HG02840 (cell line): ENCODE results near the gene SIKE1.
"Not testable (repeated sequence)": the region's sequence is repeated elsewhere in the genome, so short reads cannot be mapped to it uniquely, and the experiment has no call there.

Experiments used
- ATAC-seq: cut with Tn5 transposase; IDR thresholded peaks from one replicate; pipeline ENCODE4 v1.9.1; 2021; ENCODE audit warnings: mild to moderate bottlenecking, moderate library complexity, moderate number of reproducible peaks; ENCODE audit not compliant: unreplicated experiment, low FRiP score

Gene SIKE1

DNA sequence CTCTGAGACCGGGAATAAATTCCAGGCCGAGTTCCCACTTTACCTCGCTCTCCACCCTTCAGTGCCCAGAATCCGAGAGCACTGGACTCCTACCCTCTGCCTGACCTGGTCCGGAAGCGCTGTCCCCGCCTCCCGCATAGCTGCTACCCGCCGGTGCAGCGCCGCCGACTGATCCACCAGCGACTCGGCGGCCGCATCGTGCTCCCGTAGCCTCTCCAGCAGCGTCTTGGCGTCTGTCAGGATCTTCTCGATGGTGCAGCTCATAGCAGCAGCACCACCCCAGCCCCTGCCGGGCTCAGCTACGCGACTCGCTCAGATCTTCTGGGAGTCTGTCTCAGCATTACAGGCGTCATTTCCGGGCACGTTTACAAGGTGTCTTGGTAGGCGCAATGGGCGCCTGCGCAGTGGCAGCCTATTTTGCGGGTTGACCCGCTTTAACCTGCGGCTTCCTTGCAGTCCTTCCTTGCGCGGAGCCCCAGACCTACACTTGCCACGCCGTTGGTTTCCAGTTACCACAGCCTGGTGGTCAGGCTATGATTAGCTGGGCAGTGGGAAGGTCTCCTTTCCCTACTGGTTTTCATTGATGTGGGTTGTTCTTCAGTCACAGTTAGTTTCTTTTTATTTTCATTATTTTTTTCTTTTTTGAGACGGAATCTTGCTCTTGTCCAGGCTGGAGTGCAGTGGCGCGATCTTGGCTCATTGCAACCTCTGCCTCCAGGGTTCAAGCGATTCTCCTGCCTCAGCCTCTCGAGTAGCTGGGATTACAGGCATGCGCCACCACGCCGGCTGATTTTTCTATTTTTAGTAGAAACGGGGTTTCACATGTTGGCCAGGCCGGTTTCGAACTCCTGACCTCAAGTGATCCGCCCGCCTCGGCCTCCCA lies at the start of gene SIKE1:
TSS of gene SIKE1 (minus strand) at position 342 of the 883 bp plus-strand sequence. CDS start at position 264, 78 bp downstream.
- ATAC-seq, result peak; percentile 100

DNA sequence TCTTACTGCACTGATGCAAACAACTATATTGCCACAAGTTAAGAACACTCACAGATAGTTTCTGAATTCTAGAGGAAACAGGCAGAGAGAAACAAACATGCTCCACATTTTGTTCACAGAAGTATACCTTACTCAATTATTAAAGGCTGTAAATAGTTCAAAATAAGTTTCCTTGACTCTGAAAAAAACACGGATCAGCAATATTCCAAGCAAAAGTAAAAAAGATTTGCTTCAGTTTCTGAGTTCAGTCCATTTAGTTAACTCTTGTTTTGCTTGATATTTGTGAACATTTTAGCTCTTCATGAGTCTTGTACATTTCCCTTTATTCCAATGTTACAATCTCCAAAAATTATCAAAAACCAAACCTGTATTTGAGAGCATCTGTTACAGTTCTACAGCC lies 49.6 kb upstream of the SIKE1 start:
- ATAC-seq, result not testable (repeated sequence)

DNA sequence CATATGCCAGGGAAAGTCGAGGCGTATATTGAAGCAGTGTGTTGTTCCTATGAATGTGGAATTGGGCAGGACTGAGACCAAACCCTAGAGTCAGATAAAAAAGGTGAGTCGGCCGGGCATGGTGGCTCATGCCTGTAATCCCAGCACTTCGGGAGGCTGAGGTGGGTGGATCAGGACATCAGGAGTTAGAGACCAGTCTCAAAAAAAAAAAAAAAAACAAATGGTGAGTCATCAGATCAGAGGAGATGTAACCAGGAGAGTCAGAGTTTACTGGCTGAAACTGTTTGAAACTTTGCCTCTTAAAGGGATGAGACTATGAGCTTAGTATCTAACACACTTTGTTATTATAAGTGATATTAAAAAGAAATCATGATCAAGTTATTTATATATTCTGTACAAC lies 47.8 kb upstream of the SIKE1 start:
- ATAC-seq, result no peak

DNA sequence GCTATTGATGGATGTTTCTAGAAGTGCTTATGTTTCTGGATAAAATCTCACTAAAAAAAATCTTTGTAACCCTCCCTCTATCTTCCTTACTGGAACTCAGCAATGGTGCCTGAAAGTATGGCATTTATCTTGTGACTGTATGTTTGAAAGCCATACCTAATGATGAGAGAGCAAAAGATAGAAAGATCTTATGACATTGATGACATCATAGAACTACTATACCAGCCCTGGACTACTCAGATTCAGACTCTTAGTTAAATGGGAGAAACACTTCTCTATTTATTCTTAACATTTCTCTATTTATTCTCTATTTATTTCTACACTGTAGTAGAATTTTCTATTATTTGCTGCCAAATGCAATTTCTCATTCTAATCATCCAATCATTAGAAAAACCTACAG lies 41.5 kb upstream of the SIKE1 start:
- ATAC-seq, result no peak

DNA sequence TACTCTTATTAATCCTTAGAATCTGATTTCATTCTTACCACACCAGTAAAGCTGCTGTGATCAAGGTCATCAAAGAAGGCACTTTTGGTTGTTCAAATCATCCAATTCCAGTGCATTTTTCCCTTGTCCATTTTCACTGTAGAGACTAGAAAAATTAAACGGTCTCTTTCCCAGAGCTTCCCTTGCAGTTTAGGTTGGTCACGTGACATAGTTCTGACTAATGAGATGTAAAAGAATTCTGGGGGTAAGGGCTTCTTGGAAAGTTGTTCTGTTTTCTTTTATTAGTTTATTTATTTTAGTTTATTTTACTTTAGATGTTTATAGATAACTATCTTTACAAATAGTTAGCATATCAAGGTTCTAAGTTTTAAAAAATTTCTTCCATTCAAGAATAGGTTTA lies 39.9 kb upstream of the SIKE1 start:
- no peak for ATAC-seq

DNA sequence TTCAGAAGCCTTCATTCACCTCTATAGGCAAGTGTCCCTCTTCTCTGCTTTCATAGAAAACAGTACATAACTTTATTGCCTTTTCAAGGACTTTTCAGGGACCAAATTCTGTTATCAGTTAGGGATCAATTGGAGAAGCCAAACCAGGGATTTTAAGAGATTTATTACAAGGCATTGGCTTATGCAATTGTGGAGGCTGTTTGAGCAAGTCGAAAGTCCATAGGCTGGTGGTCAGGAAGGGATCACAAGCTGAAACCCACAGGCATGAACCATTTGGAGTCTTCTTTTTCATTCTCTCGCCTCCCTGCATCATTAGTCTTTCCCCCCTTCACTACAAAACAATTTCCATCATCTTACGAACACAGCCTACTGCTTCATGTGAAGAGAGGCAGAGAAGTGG lies 39.4 kb upstream of the SIKE1 start:
- ATAC-seq, result no peak

DNA sequence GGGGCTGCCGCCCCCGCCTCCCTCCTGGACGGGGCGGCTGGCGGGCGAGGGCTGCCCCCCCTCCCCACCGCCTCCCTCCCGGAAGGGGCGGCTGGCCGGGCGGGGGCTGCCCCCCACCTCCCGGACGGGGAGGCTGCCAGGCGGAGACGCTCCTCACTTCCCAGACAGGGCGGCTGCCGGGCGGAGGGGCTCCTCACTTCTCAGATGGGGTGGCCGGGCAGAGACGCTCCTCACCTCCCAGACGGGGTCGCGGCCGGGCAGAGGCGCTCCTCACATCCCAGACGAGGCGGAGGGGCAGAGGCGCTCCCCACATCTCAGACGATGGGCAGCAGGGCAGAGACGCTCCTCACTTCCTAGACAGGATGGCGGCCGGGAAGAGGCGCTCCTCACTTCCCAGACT lies 24.0 kb upstream of the SIKE1 start:
- not testable (repeated sequence) for ATAC-seq

DNA sequence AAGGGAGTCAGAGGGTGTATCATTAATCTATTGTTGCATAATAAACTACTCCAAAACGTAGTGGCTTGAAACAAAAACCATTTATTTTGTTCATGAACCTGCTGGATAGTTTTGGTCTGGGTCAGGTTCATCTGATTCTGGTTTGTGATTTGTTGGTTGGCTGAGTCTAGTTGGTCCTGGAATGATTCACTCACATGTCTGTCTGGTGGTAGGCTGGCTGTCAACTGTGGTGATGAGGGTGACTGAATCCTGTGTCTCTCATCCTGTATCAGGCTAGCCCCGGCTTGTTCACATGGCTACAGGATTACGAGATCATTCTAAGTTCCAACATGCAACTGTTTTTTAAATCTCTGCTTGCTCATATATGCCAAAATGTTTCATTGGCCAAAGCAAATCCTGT lies 22.5 kb upstream of the SIKE1 start:
- no peak for ATAC-seq

DNA sequence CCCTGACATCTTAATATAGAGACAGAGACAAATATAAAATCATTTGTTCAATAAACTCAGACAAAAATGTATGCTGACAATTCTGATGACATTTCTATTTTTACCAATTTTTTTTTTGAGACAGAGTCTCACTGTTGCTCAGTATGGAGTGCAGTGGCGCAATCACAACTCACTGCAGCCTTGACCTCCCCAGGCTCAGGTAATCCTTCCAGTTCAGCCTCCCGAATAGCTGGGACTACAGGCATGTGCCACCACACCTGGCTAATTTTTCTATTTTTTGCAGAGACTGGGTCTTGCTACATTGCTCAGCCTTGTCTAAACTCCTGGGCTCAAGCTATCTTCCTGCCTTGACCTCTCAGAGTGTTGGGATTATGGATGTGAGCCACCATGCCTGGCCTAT lies 13.6 kb upstream of the SIKE1 start:
- no peak for ATAC-seq

GRCh38 chr1:114790581-114790980 lies 10.1 kb upstream of the SIKE1 start:
- not testable (repeated sequence) for ATAC-seq

GRCh38 chr1:114786440-114786839 lies 6.0 kb upstream of the SIKE1 start:
- ATAC-seq, result not testable (repeated sequence)

- ATAC-seq, result no peak
Measured at GRCh38 chr1:114782476-114782875, 2.0 kb upstream of the SIKE1 start.

GRCh38 chr1:114779722-114780121 lies 763 bp downstream of the SIKE1 start:
- no peak for ATAC-seq

GRCh38 chr1:114776726-114777125 lies 3.8 kb downstream of the SIKE1 start:
- ATAC-seq, result not testable (repeated sequence)

DNA sequence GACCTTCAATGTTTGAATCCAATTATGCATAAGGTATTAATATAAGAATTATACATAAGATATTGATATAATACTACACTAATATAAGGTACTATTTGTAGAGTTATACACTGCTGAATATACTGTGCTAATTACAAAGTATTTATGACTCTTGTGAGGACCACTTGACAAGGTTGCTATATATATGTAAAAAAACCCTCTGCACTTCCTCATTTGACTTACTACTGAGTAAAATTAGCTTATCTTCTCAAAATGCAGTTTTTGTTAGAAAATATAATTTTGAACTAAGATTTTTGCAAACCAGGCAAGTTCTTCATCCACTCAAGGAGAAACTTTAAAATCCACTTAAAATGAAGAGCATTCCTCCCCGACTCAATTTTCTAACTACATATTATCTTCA lies 8.5 kb downstream of the SIKE1 start:
- ATAC-seq, result no peak

DNA sequence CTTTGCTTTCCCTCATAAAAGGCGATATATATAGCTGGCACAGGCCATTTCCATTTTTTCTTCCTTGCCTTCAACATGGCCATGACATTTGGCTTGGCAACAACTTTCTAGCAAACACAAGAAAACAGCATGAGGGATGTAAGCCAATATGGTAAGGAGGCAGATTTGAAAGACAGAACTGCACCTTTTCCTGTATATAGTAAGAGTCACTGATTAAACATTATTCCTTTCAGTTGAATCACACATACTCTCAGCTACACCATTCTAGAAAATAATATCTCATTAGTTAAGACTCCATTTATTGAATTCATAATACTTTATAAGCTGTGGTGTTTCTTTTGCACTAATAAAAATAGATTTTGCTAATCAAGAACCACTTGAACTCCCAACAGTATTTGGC lies 9.5 kb downstream of the SIKE1 start:
- no peak for ATAC-seq

GRCh38 chr1:114764689-114765088 lies 15.8 kb downstream of the SIKE1 start:
- no peak for ATAC-seq

DNA sequence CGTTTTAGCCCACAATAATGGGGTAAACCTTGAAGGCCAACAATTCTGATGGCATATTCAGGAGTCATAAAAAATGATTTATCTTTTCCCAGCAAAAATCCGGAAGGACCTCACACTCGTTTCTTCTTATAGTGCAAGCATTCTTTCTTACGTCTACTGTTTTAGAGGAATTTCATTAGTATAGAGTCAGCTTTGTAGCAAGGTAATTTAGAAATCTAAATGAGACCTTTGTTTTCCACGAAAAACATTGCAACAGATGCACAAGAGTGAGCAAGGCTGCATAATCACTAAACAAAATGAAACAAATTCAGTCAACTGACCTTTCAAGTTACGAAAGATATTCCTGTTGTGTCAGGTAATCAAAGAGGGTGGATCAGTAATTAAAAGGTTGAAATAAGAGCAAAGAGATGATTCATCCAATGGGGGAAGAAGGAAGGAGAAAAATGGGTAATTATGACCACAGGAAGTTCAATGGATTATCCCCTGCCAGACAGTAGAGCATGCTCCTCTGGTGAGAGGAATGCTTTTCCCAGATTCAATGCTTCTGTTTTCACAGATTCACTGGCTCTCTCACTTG lies 22.1 kb downstream of the SIKE1 start:
- ATAC-seq, result no peak

DNA sequence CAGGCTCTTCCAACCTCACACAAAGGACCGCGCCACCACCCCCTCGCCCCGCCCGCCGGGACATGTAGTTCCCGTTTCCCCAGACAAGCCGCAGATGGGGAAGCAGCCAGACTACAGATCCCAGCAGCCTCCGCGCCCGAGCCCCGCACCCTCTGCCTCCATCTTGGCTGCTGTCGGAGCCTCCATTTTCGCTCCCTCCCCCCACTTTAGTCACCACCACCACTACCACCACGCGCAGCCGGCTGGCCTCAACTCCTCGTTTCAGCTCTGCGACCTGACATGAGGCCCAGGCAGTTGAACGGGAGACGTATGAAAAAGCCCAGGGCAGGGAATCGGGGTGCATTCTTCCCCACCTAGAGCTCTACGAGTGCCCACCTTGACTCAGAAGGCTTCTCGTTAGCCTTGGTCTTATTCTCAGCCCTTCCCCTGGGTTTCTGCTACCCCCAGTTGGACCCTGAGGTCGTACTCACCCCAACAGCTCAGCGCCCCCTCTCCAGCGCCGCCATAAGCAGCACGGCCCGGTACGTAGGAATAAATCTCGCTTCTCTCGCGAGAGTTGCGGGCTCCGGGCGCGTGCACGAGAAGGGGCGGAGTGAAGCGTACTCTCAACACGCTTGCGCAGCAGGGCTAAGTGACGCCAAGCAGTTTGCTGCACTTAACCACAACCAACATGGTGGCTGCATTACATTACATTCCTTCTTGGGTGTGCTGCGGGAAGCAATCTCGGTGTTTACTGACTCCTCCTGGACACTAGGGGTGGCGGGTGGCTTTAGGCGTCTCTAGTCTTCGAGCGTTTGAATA lies 22.8 kb downstream of the SIKE1 start, which contains the start of gene CSDE1:
TSS of gene CSDE1 (minus strand) at position 530 of the 801 bp plus-strand sequence. CDS start 18,094 bp downstream, outside the sequence.
- ATAC-seq, result peak; percentile 76

DNA sequence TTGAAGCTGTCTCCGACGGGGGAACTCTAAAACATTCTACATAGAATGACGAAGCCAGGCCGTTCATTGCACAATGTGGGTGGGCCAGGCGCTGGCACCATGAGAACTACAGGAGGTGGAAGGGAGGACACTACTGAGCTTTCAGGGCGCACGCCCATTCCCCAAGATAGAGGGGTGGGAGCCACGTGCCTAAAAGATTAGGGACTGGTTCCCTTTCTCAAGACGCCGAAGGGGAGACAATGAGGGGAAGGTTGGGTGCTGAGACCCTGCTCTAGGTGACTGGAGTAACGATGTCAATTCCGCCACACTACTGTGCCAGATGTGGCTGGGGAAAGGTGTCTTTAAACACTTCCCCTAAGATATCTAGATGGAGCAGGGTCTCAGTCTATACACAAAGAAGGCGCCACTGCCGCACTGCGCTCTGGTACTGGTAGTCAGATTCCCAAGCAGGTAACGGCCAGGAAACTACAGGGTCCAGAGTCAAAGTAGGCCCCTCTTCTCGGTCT lies 23.5 kb downstream of the SIKE1 start:
- peak; percentile 12 for ATAC-seq
